VCaP (cell line): ENCODE measurements around the gene NAA25.

ENCODE experiments used
- H3K27ac ChIP-seq: fragments of 450-650 bp; 2 replicates; pipeline ENCODE4 v1.5.1; 2017
- CTCF ChIP-seq: fragments of 450-650 bp; conservative IDR thresholded peaks from 2 replicates; pipeline ENCODE4 v1.5.1; 2017; ENCODE audit warnings: mild to moderate bottlenecking, moderate library complexity

NAA25 gene

GRCh38 chr12:111984820-111985219, 123.8 kb downstream of the NAA25 start:
- no peak overlapping the region for H3K27ac ChIP-seq
- TF ChIP-seq CTCF, result no peak

- no peak for TF ChIP-seq CTCF
- no peak overlapping the region for H3K27ac ChIP-seq
Measured at GRCh38 chr12:111981987-111982386, 126.6 kb downstream of the NAA25 start.

GRCh38 chr12:111980598-111980997, 128.0 kb downstream of the NAA25 start:
- no peak for TF ChIP-seq CTCF
- no peak overlapping the region for H3K27ac ChIP-seq

GRCh38 chr12:111978545-111978944, 130.0 kb downstream of the NAA25 start:
- no peak for TF ChIP-seq CTCF
- no peak overlapping the region for H3K27ac ChIP-seq

GRCh38 chr12:111976860-111977259, 131.7 kb downstream of the NAA25 start:
- no peak for TF ChIP-seq CTCF
- H3K27ac ChIP-seq, result no peak overlapping the region; the same call in 1 of the 2 replicates
